HepG2 (cell line): ENCODE data around the gene PVR. TPM values are rescaled to one million over a fixed set of nuclear protein-coding genes. Genes with fewer than 3 reads are reported as not detected.

ENCODE experiments used
- DR1 ChIP-seq: sonication (generic); formaldehyde crosslinking; IDR thresholded peaks from 2 replicates; pipeline ENCODE4 v1.8.0; 2021; ENCODE audit warnings: mild to moderate bottlenecking, missing genetic modification reagents, inconsistent platforms
- KDM5A ChIP-seq: fragments of 200-600 bp; sonication (generic); IDR thresholded peaks from 2 replicates; pipeline ENCODE4 v1.7.0; 2018; ENCODE audit warnings: antibody characterized with exemption, mild to moderate bottlenecking, low read length, borderline replicate concordance
- KLF16 ChIP-seq, 2 experiments: sonication (generic) in 1 of 2; formaldehyde crosslinking in 1 of 2; IDR thresholded peaks; 2 replicates each; pipeline versions ENCODE4 v1.6.1 to v1.8.0; 2016 to 2023; ENCODE audit warnings: missing genetic modification reagents in 2 of 2, missing compliant biosample characterization in 1 of 2
- NCOA2 ChIP-seq: sonication (generic); formaldehyde crosslinking; IDR thresholded peaks from 2 replicates; pipeline ENCODE4 v1.8.0; 2022; ENCODE audit warnings: inconsistent platforms
- NR2F2 ChIP-seq: IDR thresholded peaks from 2 replicates; pipeline ENCODE4 v1.6.1; 2012; ENCODE audit warnings: low read depth, inconsistent platforms, borderline replicate concordance
- ONECUT2 ChIP-seq: sonication (generic); formaldehyde crosslinking; IDR thresholded peaks from 2 replicates; pipeline ENCODE4 v1.4.0; 2020; ENCODE audit warnings: missing genetic modification reagents
- PITX1 ChIP-seq: sonication (generic); formaldehyde crosslinking; IDR thresholded peaks from 2 replicates; pipeline ENCODE4 v1.5.1; 2020; ENCODE audit warnings: mild to moderate bottlenecking, missing genetic modification reagents
- PRPF4 ChIP-seq: fragments of 200-400 bp; formaldehyde crosslinking; IDR thresholded peaks from 2 replicates; pipeline ENCODE4 v1.6.1; 2016; ENCODE audit warnings: low read length, low read depth; ENCODE audit not compliant: poor library complexity, severe bottlenecking
- RARA ChIP-seq: IDR thresholded peaks from 2 replicates; pipeline ENCODE4 v1.6.1; 2016; ENCODE audit warnings: missing genetic modification reagents, missing compliant biosample characterization
- SALL1 ChIP-seq: sonication (generic); formaldehyde crosslinking; IDR thresholded peaks from 2 replicates; pipeline ENCODE4 v1.8.0; 2022; ENCODE audit warnings: mild to moderate bottlenecking, missing genetic modification reagents
- SOX13 ChIP-seq, 3 experiments: fragments of 450-650 bp in 1 of 3; sonication (generic) in 1 of 3; formaldehyde crosslinking in 1 of 3; IDR thresholded peaks in 2 of 3; conservative IDR thresholded peaks in 1 of 3; 2 replicates each; pipeline versions ENCODE4 v1.5.0 to v1.6.1; 2016 to 2020; ENCODE audit warnings: antibody characterized with exemption in 1 of 3, mild to moderate bottlenecking in 1 of 3, missing compliant biosample characterization in 1 of 3, missing genetic modification reagents in 1 of 3, moderate library complexity in 1 of 3
- ZBTB33 ChIP-seq: sonication (generic); formaldehyde crosslinking; IDR thresholded peaks from 2 replicates; pipeline ENCODE4 v1.4.0; 2020; ENCODE audit warnings: missing genetic modification reagents
- ZMYM3 ChIP-seq: sonication (generic); formaldehyde crosslinking; IDR thresholded peaks from 2 replicates; pipeline ENCODE4 v1.5.1; 2020; ENCODE audit warnings: mild to moderate bottlenecking, missing genetic modification reagents
- ZNF20 ChIP-seq: sonication (generic); formaldehyde crosslinking; IDR thresholded peaks from 2 replicates; pipeline ENCODE4 v1.4.0; 2020; ENCODE audit warnings: mild to moderate bottlenecking, moderate library complexity, missing genetic modification reagents
- ZNF331 ChIP-seq: sonication (generic); formaldehyde crosslinking; IDR thresholded peaks from 2 replicates; pipeline ENCODE4 v1.4.0; 2020; ENCODE audit warnings: missing genetic modification reagents
- ZNF501 ChIP-seq: sonication (generic); formaldehyde crosslinking; IDR thresholded peaks from 2 replicates; pipeline ENCODE4 v1.5.1; 2020; ENCODE audit warnings: mild to moderate bottlenecking, moderate library complexity, missing genetic modification reagents
- polyA plus RNA-seq, 8 experiments: library from polyadenylated mRNA; depleted of rRNA in 3 of 8; stranded (reverse) in 7 of 8; unstranded in 1 of 8; fragments of >200 nt; fragmentation: Illumina TruSeq in 4 of 8; extraction: Trizol in 4 of 8; gene quantifications; 2 replicates each; pipeline versions ENCODE4 v1.2.1 to v1.2.3, GENCODE V29; 2011 to 2016; ENCODE audit warnings: low read depth in 4 of 8, missing spikeins in 1 of 8, mixed read lengths in 1 of 8; ENCODE audit not compliant: insufficient read depth in 1 of 8
- total RNA-seq, 5 experiments: library from RNA; depleted of rRNA; stranded (reverse); fragments of >200 nt; fragmentation: Illumina TruSeq; extraction: Trizol; gene quantifications; 2 replicates each; pipeline ENCODE4 v1.2.3, GENCODE V29; 2016; ENCODE audit warnings: low read depth in 1 of 5
- TF ChIP-seq, protein P1 (sequence below): sonication (generic); formaldehyde crosslinking; IDR thresholded peaks from 2 replicates; pipeline ENCODE4 v1.5.1; 2020; ENCODE audit warnings: mild to moderate bottlenecking, moderate library complexity, missing genetic modification reagents
- TF ChIP-seq, protein P2 (sequence below): sonication (generic); formaldehyde crosslinking; IDR thresholded peaks from 2 replicates; pipeline ENCODE4 v1.5.1; 2020; ENCODE audit warnings: mild to moderate bottlenecking, missing genetic modification reagents, moderate library complexity

The PVR gene
- total and polyA plus RNA-seq, 2 of the 13 experiments (the other 11 are each of a cell fraction or from before 2014, with no cell fraction given) = 43.4 to 46.6 TPM

- TF ChIP-seq PITX1 (CRISPR knock-in tag) (no peak), NR2F2 (peak; percentile 25; the same call in 1 of the 2 replicates), RARA (0 out of 2 replicates have a peak, but pooled peaks have one; percentile 46), ZNF20 (no peak), SOX13 (IDR thresholded peaks at IDR 0.05) (no peak), SOX13 (CRISPR knock-in tag; conservative IDR thresholded peaks at IDR 0.05 in 1 of 2, IDR thresholded peaks at IDR 0.05 in 1 of 2) (0 out of 4 replicates have a peak, but pooled peaks of 1 of the 2 experiments have one; percentile 9), DR1 (no peak), ONECUT2 (CRISPR knock-in tag) (peak; percentile 46; the same call in 1 of the 2 replicates), ZNF331 (CRISPR knock-in tag) (peak; percentile 42; the same call in 1 of the 2 replicates), NCOA2 (CRISPR knock-in tag) (0 out of 2 replicates have a peak, but pooled peaks have one; percentile 29), KDM5A (no peak), PRPF4 (peak; percentile 25), ZBTB33 (CRISPR knock-in tag) (peak; percentile 96), SALL1 (CRISPR knock-in tag) (peak; percentile 35; the same call in 1 of the 2 replicates), ZNF501 (CRISPR knock-in tag) (0 out of 2 replicates have a peak, but pooled peaks have one; percentile 37), KLF16 (CRISPR knock-in tag; IDR thresholded peaks at IDR 0.05) (no peak), ZMYM3 (CRISPR knock-in tag) (0 out of 2 replicates have a peak, but pooled peaks have one; percentile 32)
- TF ChIP-seq, protein P1, sequence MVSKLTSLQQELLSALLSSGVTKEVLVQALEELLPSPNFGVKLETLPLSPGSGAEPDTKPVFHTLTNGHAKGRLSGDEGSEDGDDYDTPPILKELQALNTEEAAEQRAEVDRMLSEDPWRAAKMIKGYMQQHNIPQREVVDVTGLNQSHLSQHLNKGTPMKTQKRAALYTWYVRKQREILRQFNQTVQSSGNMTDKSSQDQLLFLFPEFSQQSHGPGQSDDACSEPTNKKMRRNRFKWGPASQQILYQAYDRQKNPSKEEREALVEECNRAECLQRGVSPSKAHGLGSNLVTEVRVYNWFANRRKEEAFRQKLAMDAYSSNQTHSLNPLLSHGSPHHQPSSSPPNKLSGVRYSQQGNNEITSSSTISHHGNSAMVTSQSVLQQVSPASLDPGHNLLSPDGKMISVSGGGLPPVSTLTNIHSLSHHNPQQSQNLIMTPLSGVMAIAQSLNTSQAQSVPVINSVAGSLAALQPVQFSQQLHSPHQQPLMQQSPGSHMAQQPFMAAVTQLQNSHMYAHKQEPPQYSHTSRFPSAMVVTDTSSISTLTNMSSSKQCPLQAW = peak; percentile 54; the same call in 1 of the 2 replicates
- TF ChIP-seq, protein P2, sequence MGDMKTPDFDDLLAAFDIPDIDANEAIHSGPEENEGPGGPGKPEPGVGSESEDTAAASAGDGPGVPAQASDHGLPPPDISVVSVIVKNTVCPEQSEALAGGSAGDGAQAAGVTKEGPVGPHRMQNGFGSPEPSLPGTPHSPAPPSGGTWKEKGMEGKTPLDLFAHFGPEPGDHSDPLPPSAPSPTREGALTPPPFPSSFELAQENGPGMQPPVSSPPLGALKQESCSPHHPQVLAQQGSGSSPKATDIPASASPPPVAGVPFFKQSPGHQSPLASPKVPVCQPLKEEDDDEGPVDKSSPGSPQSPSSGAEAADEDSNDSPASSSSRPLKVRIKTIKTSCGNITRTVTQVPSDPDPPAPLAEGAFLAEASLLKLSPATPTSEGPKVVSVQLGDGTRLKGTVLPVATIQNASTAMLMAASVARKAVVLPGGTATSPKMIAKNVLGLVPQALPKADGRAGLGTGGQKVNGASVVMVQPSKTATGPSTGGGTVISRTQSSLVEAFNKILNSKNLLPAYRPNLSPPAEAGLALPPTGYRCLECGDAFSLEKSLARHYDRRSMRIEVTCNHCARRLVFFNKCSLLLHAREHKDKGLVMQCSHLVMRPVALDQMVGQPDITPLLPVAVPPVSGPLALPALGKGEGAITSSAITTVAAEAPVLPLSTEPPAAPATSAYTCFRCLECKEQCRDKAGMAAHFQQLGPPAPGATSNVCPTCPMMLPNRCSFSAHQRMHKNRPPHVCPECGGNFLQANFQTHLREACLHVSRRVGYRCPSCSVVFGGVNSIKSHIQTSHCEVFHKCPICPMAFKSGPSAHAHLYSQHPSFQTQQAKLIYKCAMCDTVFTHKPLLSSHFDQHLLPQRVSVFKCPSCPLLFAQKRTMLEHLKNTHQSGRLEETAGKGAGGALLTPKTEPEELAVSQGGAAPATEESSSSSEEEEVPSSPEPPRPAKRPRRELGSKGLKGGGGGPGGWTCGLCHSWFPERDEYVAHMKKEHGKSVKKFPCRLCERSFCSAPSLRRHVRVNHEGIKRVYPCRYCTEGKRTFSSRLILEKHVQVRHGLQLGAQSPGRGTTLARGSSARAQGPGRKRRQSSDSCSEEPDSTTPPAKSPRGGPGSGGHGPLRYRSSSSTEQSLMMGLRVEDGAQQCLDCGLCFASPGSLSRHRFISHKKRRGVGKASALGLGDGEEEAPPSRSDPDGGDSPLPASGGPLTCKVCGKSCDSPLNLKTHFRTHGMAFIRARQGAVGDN (CRISPR knock-in tag) = peak; percentile 72
Measured at GRCh38 chr19:44696939-44697669, 53.4 kb downstream of the PVR start (continued).
